Stimulated activated CD4-positive, alpha-beta T cell treated with anti-CD3 and anti-CD28 coated beads, TNF-alpha, amount 100 ng/mL, for 4 hours (primary cell): ENCODE data around the gene MOV10.

Experiments
- DNase-seq, 3 experiments: peaks; one replicate each; pipeline ENCODE4 v3.0.0-alpha.2; 2020; ENCODE audit warnings: low read depth in 3 of 3

MOV10 gene

GRCh38 chr1:112699425-112700144 is 25.1 kb downstream of the MOV10 start:
- no peak for DNase-seq

- peak in 2 of 3 experiments; percentile 56 to 58 for DNase-seq
Measured at GRCh38 chr1:112700290-112701226, 26.1 kb downstream of the MOV10 start.

- no peak for DNase-seq
Measured at GRCh38 chr1:112701227-112702066, 27.0 kb downstream of the MOV10 start.

GRCh38 chr1:112702067-112702395 is 27.6 kb downstream of the MOV10 start:
- no peak for DNase-seq

- no peak for DNase-seq
Measured at GRCh38 chr1:112702420-112703261, 28.2 kb downstream of the MOV10 start.

- DNase-seq, result no peak
Measured at GRCh38 chr1:112703706-112704105, 29.2 kb downstream of the MOV10 start.

GRCh38 chr1:112704391-112704933 is 30.0 kb downstream of the MOV10 start:
- DNase-seq, result no peak

- no peak for DNase-seq
Measured at GRCh38 chr1:112704934-112705627, 30.6 kb downstream of the MOV10 start.

- DNase-seq, result no peak
Measured at GRCh38 chr1:112706505-112707220, 32.2 kb downstream of the MOV10 start, which contains the start of gene RHOC. TSS of gene RHOC (minus strand) at chr1:112707127. CDS start at chr1:112703799, 3,328 bp downstream.

DNA sequence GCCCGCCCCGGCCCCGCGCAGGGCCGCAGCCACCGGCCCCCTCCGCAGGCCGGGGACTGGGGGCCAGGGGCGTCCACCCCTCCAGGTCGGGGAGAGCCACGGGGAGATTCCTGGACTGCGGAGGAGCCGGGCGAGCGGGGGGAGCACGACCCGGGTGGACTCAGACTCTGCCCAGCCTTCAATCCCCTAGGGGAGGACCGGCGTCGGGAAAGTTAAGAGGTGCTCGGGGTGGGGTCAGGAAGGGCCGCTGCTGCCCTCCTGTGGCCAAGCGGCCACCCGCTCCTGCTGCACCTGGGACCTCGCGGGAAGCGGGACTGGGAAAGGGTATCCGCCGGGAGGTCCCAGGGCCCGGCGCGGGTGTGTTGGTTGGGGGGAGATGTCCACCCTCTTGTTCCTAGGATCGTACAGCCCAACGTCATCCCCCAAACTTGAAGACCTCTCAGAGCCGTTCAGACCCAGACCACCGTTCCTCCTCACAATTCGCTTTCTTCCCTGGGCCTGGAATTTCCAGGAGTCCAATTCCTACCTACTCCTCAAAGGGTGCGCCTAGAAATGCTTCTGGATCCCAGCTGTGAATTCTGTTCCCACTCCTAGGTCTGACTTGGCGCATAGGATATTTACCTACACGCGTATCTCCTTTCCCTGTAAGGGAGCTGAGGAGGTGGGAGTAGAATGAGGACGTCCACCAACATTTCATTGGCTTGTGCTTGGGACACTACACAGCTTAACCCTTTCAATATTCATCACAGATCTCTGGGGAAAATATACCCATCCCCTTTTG is 33.0 kb downstream of the MOV10 start:
- peak in 2 of 3 experiments; percentile 45 to 47 for DNase-seq

DNA sequence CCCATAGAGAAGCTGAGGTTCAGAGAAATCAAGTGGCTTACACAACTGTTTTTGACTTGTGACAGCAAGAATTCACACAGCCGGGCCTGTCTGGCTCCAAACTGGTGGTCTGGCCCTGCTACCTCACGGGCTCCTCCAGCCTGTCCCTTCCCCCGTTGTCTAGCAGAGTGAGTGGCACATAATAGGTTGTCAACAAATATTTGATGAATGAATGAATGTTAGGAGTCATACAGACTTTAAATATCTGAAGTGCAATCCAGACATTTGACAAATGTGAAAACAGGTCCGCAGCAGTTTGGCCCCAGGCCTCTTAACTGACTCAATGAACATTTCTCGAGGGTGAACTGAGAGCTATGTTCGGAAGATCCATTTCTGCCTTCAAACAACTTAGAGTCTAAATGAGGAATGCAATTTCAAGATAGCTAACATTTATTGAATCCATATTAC is 33.6 kb downstream of the MOV10 start:
- no peak for DNase-seq

DNA sequence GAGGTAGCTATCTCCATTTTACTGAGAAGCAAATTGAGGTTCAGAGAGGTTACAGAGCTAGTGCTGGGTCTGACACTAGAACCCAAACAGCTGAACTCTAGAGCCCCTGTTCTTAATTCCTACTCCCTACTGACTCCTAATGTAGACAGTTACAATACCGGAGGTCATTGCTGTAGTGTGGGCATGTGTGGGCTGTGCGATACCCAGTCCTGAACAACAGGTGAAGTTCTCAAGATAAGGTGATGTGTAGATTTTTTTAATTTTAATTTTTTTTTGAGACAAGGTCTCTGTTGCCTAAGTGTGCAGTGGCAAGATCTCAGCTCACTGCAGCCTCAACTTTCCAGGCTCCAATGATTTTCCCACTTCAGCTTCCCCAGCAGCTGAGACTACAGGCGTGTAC is 34.0 kb downstream of the MOV10 start:
- DNase-seq, result no peak

DNA sequence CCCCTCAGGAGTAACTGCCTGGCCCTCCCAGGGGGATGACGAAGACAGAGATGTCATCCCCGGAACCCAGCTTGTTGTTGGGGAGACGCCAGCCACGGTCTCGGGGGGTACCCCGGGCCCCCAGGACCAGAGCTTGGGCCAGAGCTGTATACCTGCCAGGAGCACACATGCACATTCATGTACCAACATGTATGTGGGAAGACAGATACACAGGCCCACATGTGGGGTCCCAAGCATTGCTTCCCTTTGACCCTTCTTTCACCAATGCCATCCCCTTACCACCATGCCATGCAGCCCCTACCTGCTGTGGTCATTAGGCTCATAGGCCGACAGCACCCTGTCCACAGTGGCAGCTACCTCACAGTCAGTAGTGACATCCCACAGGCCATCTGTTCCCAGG is 35.7 kb downstream of the MOV10 start:
- no peak for DNase-seq

DNA sequence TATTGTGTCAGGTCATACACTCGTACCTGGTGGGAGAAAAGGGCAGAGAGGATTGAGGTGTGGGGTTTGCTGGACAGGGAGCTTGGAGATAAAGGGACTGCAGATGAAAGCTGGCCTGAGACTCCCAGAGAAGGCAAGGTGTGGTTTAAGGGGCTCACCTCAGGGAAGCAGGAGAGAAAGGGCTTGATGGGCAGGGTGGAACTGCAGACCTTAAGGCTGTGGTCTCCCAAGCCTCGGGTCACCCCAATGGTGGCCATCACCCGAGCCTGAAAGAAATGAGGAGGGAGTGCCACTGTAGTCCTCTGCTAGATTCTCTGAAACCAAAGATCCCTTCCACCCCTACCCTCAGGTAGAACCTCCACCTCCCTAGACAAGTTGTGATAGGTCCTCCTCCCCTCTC is 36.1 kb downstream of the MOV10 start:
- no peak for DNase-seq

- DNase-seq, result no peak
Measured at GRCh38 chr1:112711041-112711440, 36.6 kb downstream of the MOV10 start.

GRCh38 chr1:112711670-112712069 is 37.2 kb downstream of the MOV10 start:
- no peak for DNase-seq

- DNase-seq, result no peak
Measured at GRCh38 chr1:112712191-112712590, 37.7 kb downstream of the MOV10 start.

GRCh38 chr1:112712701-112713128 is 38.3 kb downstream of the MOV10 start:
- no peak for DNase-seq
